Measurements from ENCODE around the gene SLC9C2. TPM values are rescaled to one million over a fixed set of nuclear protein-coding genes. Genes with fewer than 3 reads are reported as not detected.

SLC9C2 gene
- total and polyA plus RNA-seq, 9 donors = 0.07 to 5.3 (median 0.65) TPM

DNA sequence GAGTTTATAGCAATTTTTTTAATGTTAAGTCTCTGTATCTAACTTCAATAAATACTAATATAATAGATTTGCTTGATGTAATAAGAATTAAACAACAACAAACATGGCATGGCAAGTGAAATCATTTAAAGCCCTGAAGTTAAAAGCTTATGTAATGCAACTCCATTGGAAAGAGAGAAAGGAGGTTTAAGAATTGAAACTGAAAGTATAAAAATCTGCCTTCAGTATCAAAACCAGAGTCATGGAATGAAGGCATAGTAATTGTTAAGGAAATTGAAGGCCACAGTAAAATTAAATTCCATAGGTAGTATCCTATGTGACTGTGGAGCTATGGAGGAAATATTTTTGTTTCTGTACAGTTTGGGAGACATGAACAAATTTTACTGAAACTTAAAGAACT is 70.6 kb downstream of the SLC9C2 start:
- no peaks in the 10 kb centered on the region for H3K36me3 ChIP-seq
- TF ChIP-seq POLR2A (IDR thresholded peaks at IDR 0.05) (no peak), EP300 (IDR thresholded peaks at IDR 0.05) (no peak)
- TF ChIP-seq, protein P1, sequence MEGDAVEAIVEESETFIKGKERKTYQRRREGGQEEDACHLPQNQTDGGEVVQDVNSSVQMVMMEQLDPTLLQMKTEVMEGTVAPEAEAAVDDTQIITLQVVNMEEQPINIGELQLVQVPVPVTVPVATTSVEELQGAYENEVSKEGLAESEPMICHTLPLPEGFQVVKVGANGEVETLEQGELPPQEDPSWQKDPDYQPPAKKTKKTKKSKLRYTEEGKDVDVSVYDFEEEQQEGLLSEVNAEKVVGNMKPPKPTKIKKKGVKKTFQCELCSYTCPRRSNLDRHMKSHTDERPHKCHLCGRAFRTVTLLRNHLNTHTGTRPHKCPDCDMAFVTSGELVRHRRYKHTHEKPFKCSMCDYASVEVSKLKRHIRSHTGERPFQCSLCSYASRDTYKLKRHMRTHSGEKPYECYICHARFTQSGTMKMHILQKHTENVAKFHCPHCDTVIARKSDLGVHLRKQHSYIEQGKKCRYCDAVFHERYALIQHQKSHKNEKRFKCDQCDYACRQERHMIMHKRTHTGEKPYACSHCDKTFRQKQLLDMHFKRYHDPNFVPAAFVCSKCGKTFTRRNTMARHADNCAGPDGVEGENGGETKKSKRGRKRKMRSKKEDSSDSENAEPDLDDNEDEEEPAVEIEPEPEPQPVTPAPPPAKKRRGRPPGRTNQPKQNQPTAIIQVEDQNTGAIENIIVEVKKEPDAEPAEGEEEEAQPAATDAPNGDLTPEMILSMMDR (IDR thresholded peaks at IDR 0.05) = no peak
- H3K4me1 ChIP-seq (ENCODE audit: insufficient read depth) = no peaks in the 10 kb centered on the region
- intact Hi-C loops (cut with DNase I) = no loop called here
- H3K9me3 ChIP-seq = no peaks in the 10 kb centered on the region
- H3K4me3 ChIP-seq = no peak overlapping the region
- DNase-seq = no peak
- H3K27ac ChIP-seq = no peak overlapping the region
- H3K27me3 ChIP-seq = no peaks in the 10 kb centered on the region

DNA sequence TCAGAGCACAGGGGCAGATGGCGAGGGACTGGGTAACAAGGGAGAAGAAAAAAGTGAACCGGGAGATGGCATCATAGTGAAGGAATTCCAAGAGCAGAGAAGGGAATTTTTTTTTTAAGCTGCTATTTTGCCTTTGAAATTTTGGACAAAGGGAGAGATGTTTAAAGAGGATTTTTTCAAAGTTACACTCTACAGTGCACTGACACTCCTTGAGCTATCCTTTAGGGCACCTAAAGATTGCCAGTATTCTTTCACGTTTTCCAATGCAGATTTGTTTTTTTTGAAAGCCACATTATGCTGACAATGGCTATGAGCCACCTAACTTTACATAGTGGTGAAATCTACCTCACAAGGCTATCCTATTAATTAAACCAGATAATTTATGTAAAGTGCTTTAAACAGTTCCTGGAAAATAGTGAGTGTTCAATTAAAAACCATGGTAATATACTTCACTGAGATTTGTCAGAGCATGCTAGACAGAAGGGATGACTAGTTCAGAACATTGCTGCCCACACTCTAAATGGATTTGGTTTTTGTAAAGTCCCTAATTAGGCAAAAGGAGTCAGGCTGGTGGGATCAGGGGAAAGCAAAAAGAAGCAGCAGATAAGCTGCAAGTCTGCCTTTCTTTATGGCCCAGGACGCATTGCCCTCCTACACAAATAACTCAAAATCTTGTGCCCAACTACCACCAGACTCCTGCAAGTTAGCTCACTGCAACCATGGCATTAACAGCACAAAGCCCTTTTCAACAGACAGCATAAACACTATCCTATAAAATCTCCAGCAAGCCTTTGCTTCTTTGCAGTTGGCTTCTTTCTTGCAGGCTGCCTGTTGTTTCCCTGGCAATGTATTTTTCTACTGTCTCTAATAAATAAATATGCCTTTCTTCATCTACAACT is 71.8 kb downstream of the SLC9C2 start:
- no peak for DNase-seq
- Histone ChIP-seq H3K27me3 (no peaks in the 10 kb centered on the region), H3K4me1 (ENCODE audit: insufficient read depth) (no peaks in the 10 kb centered on the region), H3K9me3 (no peaks in the 10 kb centered on the region), H3K27ac (no peak overlapping the region), H3K4me3 (peak overlapping the region; percentile 13), H3K36me3 (no peaks in the 10 kb centered on the region)
- intact Hi-C loops (cut with DNase I) = no loop called here
- TF ChIP-seq EP300 (IDR thresholded peaks at IDR 0.05) (no peak), POLR2A (IDR thresholded peaks at IDR 0.05) (no peak)
- TF ChIP-seq, protein P1 (IDR thresholded peaks at IDR 0.05) = no peak
- 55 to 69% (median 61%) methylated on average over 4 of the region's 4 CpGs for WGBS, 3 donors

DNA sequence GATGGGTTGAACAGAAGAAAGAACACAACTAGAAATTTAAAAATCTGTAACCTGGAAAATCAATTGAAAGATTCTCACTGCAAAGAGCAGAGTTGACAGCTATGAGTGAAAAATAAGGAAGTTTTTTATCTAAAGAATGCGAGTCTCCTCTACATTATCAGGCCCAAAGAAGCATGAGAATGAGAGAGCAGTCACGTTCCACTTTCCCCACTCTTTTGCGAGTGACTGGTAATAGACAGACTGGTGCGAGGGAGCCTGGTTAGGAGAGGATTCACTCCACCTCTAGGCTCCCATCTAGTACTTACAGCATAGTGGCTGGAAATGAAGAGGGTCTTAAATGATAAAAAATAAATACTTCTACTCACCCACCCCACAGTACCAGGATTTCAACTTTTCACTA is 73.8 kb downstream of the SLC9C2 start:
- Histone ChIP-seq H3K36me3 (no peaks in the 10 kb centered on the region), H3K4me3 (no peak overlapping the region), H3K27ac (no peak overlapping the region), H3K4me1 (ENCODE audit: insufficient read depth) (no peaks in the 10 kb centered on the region), H3K27me3 (no peaks in the 10 kb centered on the region), H3K9me3 (no peaks in the 10 kb centered on the region)
- 57 to 60% (median 59%) methylated on average over 4 of the region's 4 CpGs for WGBS, 3 donors
- intact Hi-C loops (cut with DNase I) = no loop called here
- TF ChIP-seq, protein P1 (IDR thresholded peaks at IDR 0.05) = no peak
- TF ChIP-seq POLR2A (IDR thresholded peaks at IDR 0.05) (no peak), EP300 (IDR thresholded peaks at IDR 0.05) (no peak)
- DNase-seq = no peak

DNA sequence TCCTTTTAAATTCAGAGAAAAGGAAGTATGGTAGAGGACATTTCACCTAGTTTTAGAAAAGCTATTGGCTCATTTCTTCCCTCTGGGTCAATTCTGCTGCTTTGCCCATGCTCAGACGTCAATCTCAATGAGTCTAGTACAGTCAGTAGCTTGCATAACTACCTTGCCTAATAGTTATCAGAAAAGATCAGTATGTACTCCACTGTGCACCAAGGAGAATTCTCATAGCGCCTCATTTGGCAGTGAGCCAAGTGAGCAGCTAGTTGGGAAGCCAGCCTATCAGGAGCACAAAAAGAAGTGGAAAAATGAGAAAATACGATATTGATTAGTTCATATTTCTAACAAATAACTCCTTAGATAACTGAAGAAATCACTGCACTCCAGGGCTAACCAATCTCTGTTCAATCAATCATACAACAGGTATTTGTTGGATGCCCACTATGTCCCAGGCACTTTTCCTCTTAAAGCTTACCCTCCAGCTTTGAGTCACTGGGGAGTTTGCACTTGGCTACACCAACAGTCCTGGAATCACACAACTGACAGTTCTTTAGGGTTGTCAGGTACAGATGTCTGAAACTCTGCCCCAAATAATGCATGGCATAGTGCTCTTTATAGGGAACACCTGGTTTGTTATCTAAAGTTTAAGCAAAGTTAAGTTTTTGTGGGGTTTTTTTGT is 75.6 kb downstream of the SLC9C2 start:
- no peaks in the 10 kb centered on the region for H3K4me1 ChIP-seq (ENCODE audit: insufficient read depth)

More for the DNA sequence above, 75.6 kb downstream of the SLC9C2 start:
- peak in 1 of 5 donors; percentile 21 for DNase-seq
- 22 to 32% (median 31%) methylated on average over 3 of the region's 3 CpGs for WGBS, 3 donors
- Histone ChIP-seq H3K36me3 (no peaks in the 10 kb centered on the region), H3K9me3 (no peaks in the 10 kb centered on the region), H3K27me3 (no peaks in the 10 kb centered on the region), H3K4me3 (no peak overlapping the region), H3K27ac (no peak overlapping the region)
- intact Hi-C loops (cut with DNase I) = no loop called here
- TF ChIP-seq, protein P1 (IDR thresholded peaks at IDR 0.05) = no peak
- no peak for TF ChIP-seq EP300 (IDR thresholded peaks at IDR 0.05)
- TF ChIP-seq POLR2A (IDR thresholded peaks at IDR 0.05) = no peak
